ENCODE results near the gene CYP4Z1. TPM values are rescaled to one million over a fixed set of nuclear protein-coding genes. Genes with fewer than 3 reads are reported as not detected.
"Not testable (repeated sequence)": the region's sequence is repeated elsewhere in the genome, so short reads cannot be mapped to it uniquely, and the experiment has no call there.

CYP4Z1 gene
- total RNA-seq, 4 donors from 2014 or later: 1.1 to 2.9 (median 1.1) TPM; not detected in 1

DNA sequence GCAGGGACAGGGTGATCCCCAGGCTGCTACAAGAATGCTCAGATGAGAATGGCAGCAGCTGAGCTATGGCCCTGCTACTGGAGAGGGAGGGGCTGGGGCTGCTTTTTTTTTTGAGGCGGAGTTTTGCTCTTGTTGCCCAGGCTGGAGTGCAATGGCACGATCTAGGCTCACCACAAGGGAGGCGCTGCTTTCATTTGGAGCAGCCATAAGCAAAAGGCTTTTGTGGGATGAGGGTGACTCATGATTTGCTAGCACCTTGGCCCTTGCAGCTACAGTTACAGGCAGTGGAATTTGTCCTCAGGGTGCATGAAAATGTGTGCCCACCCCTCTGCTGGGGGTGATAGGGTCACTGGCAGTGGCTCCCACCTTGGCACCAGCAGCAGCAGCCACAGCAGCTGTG is 37.8 kb downstream of the CYP4Z1 start:
- intact Hi-C loops (cut with DNase I; ENCODE audit: low total_unique reads): no loop called here

DNA sequence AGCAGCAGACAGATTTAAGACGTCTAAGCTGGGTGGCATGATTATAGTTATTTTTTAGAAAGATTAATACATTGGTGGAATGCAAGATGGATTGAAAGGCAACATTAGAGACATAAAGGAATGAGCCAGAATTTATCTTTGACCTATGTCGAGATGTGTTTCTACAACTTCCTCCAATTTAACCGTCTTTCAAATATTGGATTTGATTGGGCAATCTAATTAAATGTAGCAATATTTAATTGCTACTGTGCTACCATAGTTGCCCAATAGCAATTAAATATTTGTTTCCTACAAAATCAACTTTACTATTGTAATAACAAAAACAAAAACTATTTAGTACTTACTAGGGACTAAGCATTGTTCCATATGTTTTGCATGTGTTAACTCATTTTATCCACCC is 39.8 kb downstream of the CYP4Z1 start:
- intact Hi-C loops (cut with DNase I; ENCODE audit: low total_unique reads): no loop called here
- H3K4me3 ChIP-seq (ENCODE audit: low read depth, poor library complexity, severe bottlenecking): no peak overlapping the region
- DNase-seq (ENCODE audit: low spot score in 2 of 2): no peak
- 88 to 91% methylated on average over 3 of the region's 3 CpGs for WGBS, 2 donors
- TF ChIP-seq POLR2A (IDR thresholded peaks at IDR 0.05): no peak

More for the DNA sequence above, 37.8 kb downstream of the CYP4Z1 start:
- no peak overlapping the region for H3K4me3 ChIP-seq (ENCODE audit: low read depth, poor library complexity, severe bottlenecking)
- TF ChIP-seq, protein P1, sequence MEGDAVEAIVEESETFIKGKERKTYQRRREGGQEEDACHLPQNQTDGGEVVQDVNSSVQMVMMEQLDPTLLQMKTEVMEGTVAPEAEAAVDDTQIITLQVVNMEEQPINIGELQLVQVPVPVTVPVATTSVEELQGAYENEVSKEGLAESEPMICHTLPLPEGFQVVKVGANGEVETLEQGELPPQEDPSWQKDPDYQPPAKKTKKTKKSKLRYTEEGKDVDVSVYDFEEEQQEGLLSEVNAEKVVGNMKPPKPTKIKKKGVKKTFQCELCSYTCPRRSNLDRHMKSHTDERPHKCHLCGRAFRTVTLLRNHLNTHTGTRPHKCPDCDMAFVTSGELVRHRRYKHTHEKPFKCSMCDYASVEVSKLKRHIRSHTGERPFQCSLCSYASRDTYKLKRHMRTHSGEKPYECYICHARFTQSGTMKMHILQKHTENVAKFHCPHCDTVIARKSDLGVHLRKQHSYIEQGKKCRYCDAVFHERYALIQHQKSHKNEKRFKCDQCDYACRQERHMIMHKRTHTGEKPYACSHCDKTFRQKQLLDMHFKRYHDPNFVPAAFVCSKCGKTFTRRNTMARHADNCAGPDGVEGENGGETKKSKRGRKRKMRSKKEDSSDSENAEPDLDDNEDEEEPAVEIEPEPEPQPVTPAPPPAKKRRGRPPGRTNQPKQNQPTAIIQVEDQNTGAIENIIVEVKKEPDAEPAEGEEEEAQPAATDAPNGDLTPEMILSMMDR (IDR thresholded peaks at IDR 0.05): no peak
- no peak for TF ChIP-seq POLR2A (IDR thresholded peaks at IDR 0.05)
- DNase-seq (ENCODE audit: low spot score in 2 of 2): no peak
- 83 to 100% methylated on average over 3 of the region's 3 CpGs for WGBS, 2 donors

DNA sequence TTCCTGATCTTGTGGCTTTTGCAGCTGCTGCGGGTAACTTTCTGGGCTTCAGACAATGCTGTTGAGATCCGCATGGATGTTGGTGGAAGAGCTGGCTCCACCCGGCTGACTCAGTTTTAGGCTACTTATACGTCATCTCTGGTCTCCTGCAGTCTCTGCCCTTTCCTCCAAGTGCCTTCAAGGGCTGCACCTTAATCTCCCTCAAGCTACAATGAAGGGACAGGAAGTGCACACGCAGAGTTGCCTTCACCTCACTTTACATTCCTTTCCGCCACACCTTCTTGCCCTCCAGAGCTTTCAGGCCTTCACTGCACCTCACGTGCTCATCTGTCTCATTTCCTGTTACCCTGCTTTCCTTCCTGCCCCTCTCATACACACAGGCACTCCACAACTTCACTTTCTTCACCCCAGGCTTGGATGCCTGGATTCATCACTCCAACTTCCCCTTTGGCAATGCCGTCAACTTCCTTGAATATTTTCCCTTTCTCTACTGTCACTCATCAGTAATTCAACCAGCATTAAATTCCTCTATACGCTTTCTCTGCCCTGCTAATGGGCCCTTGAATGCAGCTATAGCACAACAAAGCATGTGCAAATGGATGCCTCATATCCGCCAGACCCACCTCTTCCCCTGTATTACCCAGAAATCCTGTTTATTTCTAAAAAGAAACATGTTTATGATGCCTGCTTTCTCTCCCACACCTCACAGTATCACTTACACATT is 41.0 kb downstream of the CYP4Z1 start:
- 61 to 79% methylated on average over 8 of the region's 10 CpGs for WGBS, 2 donors
- DNase-seq (ENCODE audit: low spot score in 2 of 2): not testable (repeated sequence)

DNA sequence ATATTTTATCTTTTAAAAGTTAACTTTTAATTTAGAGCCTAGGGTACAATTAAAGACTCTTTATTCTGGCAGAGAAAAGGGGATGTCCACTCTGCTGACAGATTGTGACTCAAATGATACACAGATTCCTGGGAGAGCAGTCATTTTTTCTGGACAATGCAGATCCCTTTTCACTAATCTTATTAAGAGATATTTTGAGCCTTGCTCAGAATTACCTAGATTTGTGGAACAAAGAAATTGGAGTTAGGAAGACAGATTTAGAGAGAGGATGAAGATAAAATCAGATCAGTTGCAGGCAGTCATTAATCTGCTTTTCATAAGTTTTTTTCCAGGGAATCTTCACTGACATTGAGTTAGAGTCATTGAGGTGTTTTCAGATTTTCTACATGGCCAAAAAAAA is 42.5 kb downstream of the CYP4Z1 start:
- intact Hi-C loops (cut with DNase I; ENCODE audit: low total_unique reads): not testable (repeated sequence)

More for the DNA sequence above, 41.0 kb downstream of the CYP4Z1 start:
- intact Hi-C loops (cut with DNase I; ENCODE audit: low total_unique reads); H3K4me3 ChIP-seq (ENCODE audit: low read depth, poor library complexity, severe bottlenecking): not testable (repeated sequence)

DNA sequence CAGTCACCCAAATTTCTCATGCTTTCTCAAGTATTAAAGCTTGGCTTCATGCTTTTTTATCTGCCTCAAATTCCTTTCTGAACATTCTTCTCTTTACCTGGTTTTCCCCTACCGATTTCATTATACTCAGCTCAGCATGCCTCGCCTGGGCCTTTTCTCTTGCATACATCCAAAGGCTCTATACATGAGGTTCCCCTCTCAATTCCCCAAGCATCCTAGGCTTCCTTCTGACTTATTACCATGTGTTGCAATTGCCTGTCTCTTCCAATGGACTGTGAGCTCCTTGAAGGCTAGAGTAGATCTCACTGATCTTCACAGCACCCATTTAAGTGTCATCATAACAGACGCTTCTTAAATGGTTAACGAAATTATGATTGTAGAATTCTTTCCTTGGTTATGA is 46.1 kb downstream of the CYP4Z1 start:
- WGBS, 2 donors: 83 to 84% methylated on average over 4 of the region's 4 CpGs
- TF ChIP-seq, protein P1 (IDR thresholded peaks at IDR 0.05): no peak
- TF ChIP-seq POLR2A (IDR thresholded peaks at IDR 0.05): no peak
- no peak for DNase-seq (ENCODE audit: low spot score in 2 of 2)
- H3K4me3 ChIP-seq (ENCODE audit: low read depth, poor library complexity, severe bottlenecking): no peak overlapping the region
- intact Hi-C loops (cut with DNase I; ENCODE audit: low total_unique reads): no loop called here

More for the DNA sequence above, 42.5 kb downstream of the CYP4Z1 start:
- not testable (repeated sequence) for H3K4me3 ChIP-seq (ENCODE audit: low read depth, poor library complexity, severe bottlenecking); DNase-seq (ENCODE audit: low spot score in 2 of 2)

DNA sequence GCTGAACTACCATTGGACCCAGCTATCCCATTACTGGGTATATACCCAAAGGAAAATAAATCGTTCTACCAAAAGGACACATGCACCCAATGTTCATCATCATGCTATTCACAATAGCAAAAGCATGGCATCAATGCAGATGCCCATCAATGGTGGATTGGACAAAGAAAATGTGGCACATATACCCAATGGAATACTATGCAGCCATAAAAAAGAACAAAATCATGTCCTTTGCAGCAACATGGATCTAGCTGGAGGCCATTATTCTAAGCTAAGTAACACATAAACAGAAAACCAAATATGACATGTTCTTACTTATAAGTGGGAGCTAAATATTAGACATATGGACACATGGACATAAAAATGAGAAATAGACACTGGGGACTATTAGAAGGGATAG is 54.0 kb downstream of the CYP4Z1 start:
- intact Hi-C loops (cut with DNase I; ENCODE audit: low total_unique reads); DNase-seq (ENCODE audit: low spot score in 2 of 2); H3K4me3 ChIP-seq (ENCODE audit: low read depth, poor library complexity, severe bottlenecking): not testable (repeated sequence)
- 80 to 94% methylated on average over 1 of the region's 1 CpG for WGBS, 2 donors

DNA sequence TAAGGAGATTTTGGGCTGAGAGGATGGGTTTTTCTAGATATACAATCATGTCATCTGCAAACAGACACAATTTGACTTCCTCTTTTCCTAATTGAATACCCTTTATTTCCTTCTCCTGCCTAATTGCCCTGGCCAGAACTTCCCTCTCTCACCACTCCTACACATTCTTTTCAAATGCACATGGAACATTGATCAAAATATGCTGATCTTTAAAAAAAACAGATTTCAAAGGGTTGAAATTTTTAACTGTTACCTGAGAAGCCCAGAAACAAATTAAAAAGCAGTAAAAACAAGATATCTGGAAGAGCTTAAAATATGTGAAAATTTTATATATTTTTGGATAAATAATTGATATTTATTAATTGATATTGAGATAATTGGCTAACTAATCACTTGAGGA is 57.8 kb downstream of the CYP4Z1 start:
- H3K4me3 ChIP-seq (ENCODE audit: low read depth, poor library complexity, severe bottlenecking); intact Hi-C loops (cut with DNase I; ENCODE audit: low total_unique reads); DNase-seq (ENCODE audit: low spot score in 2 of 2): not testable (repeated sequence)

DNA sequence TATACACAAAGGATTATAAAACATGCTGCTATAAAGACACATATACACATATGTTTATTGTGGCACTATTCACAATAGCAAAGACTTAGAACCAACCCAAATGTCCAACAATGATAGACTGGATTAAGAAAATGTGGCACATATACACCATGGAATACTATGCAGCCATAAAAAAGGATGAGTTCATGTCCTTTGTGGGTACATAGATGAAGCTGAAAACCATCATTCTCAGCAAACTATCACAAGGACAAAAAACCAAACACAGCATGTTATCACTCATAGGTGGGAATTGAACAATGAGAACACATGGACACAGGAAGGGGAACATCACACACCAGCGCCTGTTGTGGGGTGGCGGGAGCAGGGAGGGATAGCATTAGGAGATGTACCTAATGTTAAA is 60.0 kb downstream of the CYP4Z1 start:
- H3K4me3 ChIP-seq (ENCODE audit: low read depth, poor library complexity, severe bottlenecking); DNase-seq (ENCODE audit: low spot score in 2 of 2); intact Hi-C loops (cut with DNase I; ENCODE audit: low total_unique reads): not testable (repeated sequence)
- WGBS, 2 donors: 92 to 97% methylated on average over 2 of the region's 2 CpGs

DNA sequence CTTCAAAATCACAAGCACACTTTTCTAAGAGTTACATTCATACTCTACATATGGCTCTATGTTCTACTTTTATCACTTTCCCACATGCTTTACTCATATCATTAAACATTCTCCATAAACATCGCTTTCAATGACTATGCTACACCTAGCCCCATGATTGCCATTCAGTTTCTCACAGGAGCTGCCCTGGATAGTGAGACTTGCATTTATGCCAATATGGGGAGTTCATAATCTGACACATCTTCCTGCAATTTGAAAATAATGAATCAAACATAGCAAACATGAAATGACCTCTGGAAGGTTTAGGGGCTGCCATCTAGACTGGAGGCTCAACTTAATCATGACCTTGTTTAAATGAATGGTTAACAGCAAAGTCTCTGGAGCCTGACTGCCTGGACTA is 61.2 kb downstream of the CYP4Z1 start:
- no peak for TF ChIP-seq POLR2A (IDR thresholded peaks at IDR 0.05)
- TF ChIP-seq, protein P1 (IDR thresholded peaks at IDR 0.05): no peak
- WGBS, 2 donors: 95 to 97% methylated on average over 1 of the region's 1 CpG
- DNase-seq (ENCODE audit: low spot score in 2 of 2): no peak
- H3K4me3 ChIP-seq (ENCODE audit: low read depth, poor library complexity, severe bottlenecking): no peak overlapping the region
- intact Hi-C loops (cut with DNase I; ENCODE audit: low total_unique reads): no loop called here

DNA sequence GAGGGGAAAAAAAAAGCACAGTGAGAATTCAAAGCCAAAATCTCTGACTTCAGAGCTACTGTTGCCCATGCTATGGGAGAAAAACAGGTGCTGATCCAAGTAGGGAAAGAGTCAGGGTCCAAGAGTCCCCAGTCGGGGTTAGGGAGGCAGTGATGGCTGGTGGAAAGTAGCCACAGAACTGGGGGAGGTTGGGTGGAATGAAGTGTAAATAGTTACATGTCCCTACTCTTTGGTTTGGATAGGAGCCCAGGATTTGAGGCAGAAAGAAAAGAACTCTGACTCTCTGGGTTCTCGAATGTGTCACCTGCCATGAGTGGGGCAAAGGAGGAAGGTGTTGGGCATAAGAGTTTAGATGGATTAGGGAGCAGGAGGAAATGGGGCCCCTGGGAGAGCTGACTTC is 61.8 kb downstream of the CYP4Z1 start:
- intact Hi-C loops (cut with DNase I; ENCODE audit: low total_unique reads); H3K4me3 ChIP-seq (ENCODE audit: low read depth, poor library complexity, severe bottlenecking); DNase-seq (ENCODE audit: low spot score in 2 of 2): not testable (repeated sequence)
- 47 to 55% methylated on average over 2 of the region's 2 CpGs for WGBS, 2 donors

DNA sequence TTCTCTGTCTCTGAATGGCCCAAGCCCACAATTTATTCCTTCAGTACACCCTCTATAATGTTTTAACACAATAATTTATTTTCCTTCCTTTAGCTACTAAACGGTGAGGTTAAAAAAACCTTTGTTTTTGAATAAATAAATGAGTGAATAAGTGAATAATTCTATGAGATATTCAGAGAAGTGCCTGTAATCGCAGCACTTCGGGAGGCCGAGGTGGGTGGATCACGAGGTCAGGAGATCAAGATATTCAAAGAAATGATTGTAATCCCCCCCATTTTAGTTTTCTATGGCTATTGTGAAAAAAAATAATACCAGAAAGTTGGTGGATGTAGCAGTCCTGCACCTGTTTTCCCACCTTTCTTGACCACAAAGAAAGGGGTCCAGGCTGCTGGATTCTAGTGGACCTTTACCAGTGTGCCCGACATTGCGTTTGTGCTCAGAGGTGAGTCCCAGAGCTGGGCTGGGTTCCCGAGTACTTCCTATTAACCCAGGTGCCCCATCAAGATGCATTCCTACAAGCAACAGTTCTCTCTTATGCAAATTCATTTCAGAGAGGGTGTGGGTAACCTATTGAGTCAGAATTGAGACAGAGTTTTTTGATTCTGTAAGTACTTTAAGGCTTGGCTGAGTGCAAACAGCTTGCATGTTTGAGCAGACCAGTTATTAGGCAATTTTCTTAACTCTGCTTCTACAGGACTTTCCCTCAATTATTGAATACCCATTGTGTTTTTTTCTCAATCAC is 62.6 kb downstream of the CYP4Z1 start:
- H3K4me3 ChIP-seq (ENCODE audit: low read depth, poor library complexity, severe bottlenecking); intact Hi-C loops (cut with DNase I; ENCODE audit: low total_unique reads); DNase-seq (ENCODE audit: low spot score in 2 of 2): not testable (repeated sequence)
- 62 to 72% methylated on average over 8 of the region's 8 CpGs for WGBS, 2 donors

DNA sequence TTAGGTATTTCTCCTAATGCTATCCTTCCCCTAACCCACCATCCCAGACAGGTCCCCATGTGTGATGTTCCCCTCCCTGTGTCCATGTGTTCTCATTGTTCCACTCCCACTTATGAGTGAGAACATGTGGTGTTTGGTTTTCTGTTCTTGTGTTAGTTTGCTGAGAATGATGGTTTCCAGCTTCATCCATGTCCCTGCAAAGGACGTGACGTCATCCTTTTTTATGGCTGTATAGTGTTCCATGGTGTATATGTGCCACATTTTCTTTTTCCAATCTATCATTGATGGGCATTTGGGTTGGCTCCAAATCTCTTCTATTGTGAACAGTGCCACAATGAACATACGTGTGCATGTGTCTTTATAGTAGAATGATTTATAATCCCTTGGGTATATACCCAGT is 65.6 kb downstream of the CYP4Z1 start:
- 89% methylated on average over 3 of the region's 3 CpGs for WGBS, 2 donors
- DNase-seq (ENCODE audit: low spot score in 2 of 2); intact Hi-C loops (cut with DNase I; ENCODE audit: low total_unique reads); H3K4me3 ChIP-seq (ENCODE audit: low read depth, poor library complexity, severe bottlenecking): not testable (repeated sequence)

Data from lower leg skin (tissue), 4 donors.